Liver (tissue), 9 donors: Measurements from ENCODE around the gene CCSER2. TPM values are rescaled to one million over a fixed set of nuclear protein-coding genes. Genes with fewer than 3 reads are reported as not detected.

ENCODE experiments used
- DNase-seq: peaks from one replicate; pipeline ENCODE4 v3.0.0-alpha.2; 2017; ENCODE audit warnings: low spot score
- H3K27ac ChIP-seq, 2 donors: one replicate each; pipeline ENCODE4 v1.7.0; 2013; ENCODE audit warnings: inconsistent platforms in 2 of 2, low read length in 2 of 2, control low read depth in 1 of 2, low read depth in 1 of 2, mild to moderate bottlenecking in 1 of 2
- H3K27me3 ChIP-seq, 4 donors: one replicate each; pipeline versions ENCODE4 v1.6.1 to v1.7.0; 2013; ENCODE audit warnings: low read length in 3 of 4, inconsistent platforms in 1 of 4, mild to moderate bottlenecking in 1 of 4, moderate library complexity in 1 of 4; ENCODE audit not compliant: control insufficient read depth in 4 of 4, insufficient read depth in 4 of 4
- H3K36me3 ChIP-seq, 4 donors: one replicate each; pipeline versions ENCODE4 v1.6.1 to v1.7.0; 2013; ENCODE audit warnings: low read length in 3 of 4, mild to moderate bottlenecking in 3 of 4, low read depth in 1 of 4, moderate library complexity in 1 of 4; ENCODE audit not compliant: control insufficient read depth in 4 of 4, insufficient read depth in 3 of 4
- H3K4me1 ChIP-seq, 4 donors: one replicate each; pipeline versions ENCODE4 v1.6.1 to v1.7.0; 2013; ENCODE audit warnings: low read length in 3 of 4, mild to moderate bottlenecking in 3 of 4, moderate library complexity in 1 of 4; ENCODE audit not compliant: control insufficient read depth in 4 of 4, insufficient read depth in 4 of 4
- H3K4me3 ChIP-seq, 3 donors: one replicate each; pipeline versions ENCODE4 v1.6.1 to v1.7.0; 2013; ENCODE audit warnings: low read length in 3 of 3, control low read depth in 1 of 3, low read depth in 1 of 3, mild to moderate bottlenecking in 1 of 3
- H3K9ac ChIP-seq, 2 donors: one replicate each; pipeline ENCODE4 v1.7.0; 2013; ENCODE audit warnings: low read length in 2 of 2, mild to moderate bottlenecking in 2 of 2, moderate library complexity in 2 of 2, control low read depth in 1 of 2, low read depth in 1 of 2
- H3K9me3 ChIP-seq, 4 donors: one replicate each; pipeline versions ENCODE4 v1.6.1 to v1.7.0; 2013; ENCODE audit warnings: low read length in 3 of 4; ENCODE audit not compliant: control insufficient read depth in 4 of 4
- EGR1 ChIP-seq, 2 donors: IDR thresholded peaks; 2 replicates each; pipeline ENCODE4 v1.6.1; 2016 to 2018; ENCODE audit warnings: antibody characterized with exemption in 2 of 2, low read depth in 2 of 2
- FOXA1 ChIP-seq: IDR thresholded peaks from 2 replicates; pipeline ENCODE4 v1.6.1; 2016; ENCODE audit warnings: antibody characterized with exemption
- FOXA2 ChIP-seq: IDR thresholded peaks from 2 replicates; pipeline ENCODE4 v1.6.1; 2016; ENCODE audit warnings: antibody characterized with exemption
- GABPA ChIP-seq, 2 donors: IDR thresholded peaks in 1 of 2; conservative IDR thresholded peaks in 1 of 2; 2 replicates each; pipeline ENCODE4 v1.6.1; 2016; ENCODE audit warnings: antibody characterized with exemption in 2 of 2, mild to moderate bottlenecking in 1 of 2, moderate library complexity in 1 of 2
- HNF4A ChIP-seq, 2 donors: conservative IDR thresholded peaks; 2 replicates each; pipeline ENCODE4 v1.6.1; 2016; ENCODE audit warnings: antibody characterized with exemption in 2 of 2, mild to moderate bottlenecking in 2 of 2
- NR2F2 ChIP-seq: IDR thresholded peaks from 2 replicates; pipeline ENCODE4 v1.6.1; 2016; ENCODE audit warnings: antibody characterized with exemption
- RAD21 ChIP-seq, 2 donors: IDR thresholded peaks; 2 replicates each; pipeline ENCODE4 v1.6.1; 2016; ENCODE audit warnings: antibody characterized with exemption in 2 of 2, mild to moderate bottlenecking in 2 of 2
- RXRA ChIP-seq, 2 donors: IDR thresholded peaks; 2 replicates each; pipeline ENCODE4 v1.6.1; 2017 to 2018; ENCODE audit warnings: antibody characterized with exemption in 2 of 2, mild to moderate bottlenecking in 1 of 2
- WGBS: extraction: QIAGEN DNeasy Blood & Tissue Kit; methylation state at CpG from one replicate; pipeline ENCODE4 v1.1.7; 2013; 5-methylcytosine and 5-hydroxymethylcytosine counted together
- polyA plus RNA-seq, 2 donors: library from polyadenylated mRNA; stranded (reverse) in 1 of 2; unstranded in 1 of 2; fragments of 200-250 nt in 1 of 2; fragments of >200 nt in 1 of 2; fragmentation: Nextera tagmentation in 1 of 2; extraction: Ambion mirVana in 1 of 2; gene quantifications; one replicate each; pipeline versions ENCODE4 v1.2.1 to v1.2.3, GENCODE V29; 2013 to 2015
- total RNA-seq, 2 donors: library from RNA; depleted of rRNA; stranded (reverse); fragments of >200 nt; gene quantifications; one replicate each; pipeline ENCODE4 v1.2.3, GENCODE V29; 2014
- TF ChIP-seq, protein P1 (sequence below): fragments of 150-350 bp; IDR thresholded peaks from 2 replicates; pipeline ENCODE4 v1.5.1; 2017; ENCODE audit warnings: improper control_type of control experiment, low read depth, low read length; ENCODE audit not compliant: missing input control
- TF ChIP-seq, protein P2 (sequence below): IDR thresholded peaks from 2 replicates; pipeline ENCODE4 v1.6.1; 2016; ENCODE audit warnings: antibody characterized with exemption, mild to moderate bottlenecking
- TF ChIP-seq, protein P3 (sequence below): IDR thresholded peaks from 2 replicates; pipeline ENCODE4 v1.6.1; 2016; ENCODE audit warnings: antibody characterized with exemption
- donor health status: healthy.
- donor health status: healthy.
- donor health status: healthy.
- donor health status: healthy.
- donor health status: healthy.

The CCSER2 gene
- total and polyA plus RNA-seq, 4 donors, result 5.6 to 18.2 (median 12.1) TPM

DNA sequence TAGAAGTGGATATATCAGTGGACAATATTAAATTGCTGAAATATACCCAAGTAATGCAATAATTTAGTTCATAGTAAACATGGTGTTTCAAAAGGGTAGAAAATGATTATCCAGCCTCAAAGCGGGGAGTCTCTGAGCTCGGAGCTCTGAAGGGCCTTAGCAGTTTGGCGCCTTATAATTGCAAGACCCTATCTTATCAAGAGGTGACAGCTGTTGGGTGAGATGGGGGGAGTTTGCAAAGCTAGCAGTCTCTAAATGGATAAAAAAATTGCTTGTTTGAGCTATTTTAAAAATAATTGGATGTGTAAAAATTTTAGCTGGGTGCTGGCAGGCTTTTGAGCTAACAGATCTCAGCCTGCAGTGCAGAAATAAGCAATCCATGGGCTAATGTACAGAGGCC lies 219.2 kb downstream of the CCSER2 start:
- H3K9me3 ChIP-seq, result no peaks in the 10 kb centered on the region
- no peak overlapping the region for H3K4me3 ChIP-seq
- no peak for TF ChIP-seq RAD21 (IDR thresholded peaks at IDR 0.05)
- no peak for TF ChIP-seq RXRA (IDR thresholded peaks at IDR 0.05)
- TF ChIP-seq FOXA2, result no peak
- TF ChIP-seq FOXA1, result no peak
- no peaks in the 10 kb centered on the region for H3K36me3 ChIP-seq
- H3K9ac ChIP-seq, result no peak overlapping the region
- WGBS, result 84% methylated on average over 3 of the region's 3 CpGs
- H3K27me3 ChIP-seq, result no peaks in the 10 kb centered on the region
- no peak overlapping the region for H3K27ac ChIP-seq
- no peak for DNase-seq
- peaks cover 0 to 21% (median 15%) of the 10 kb centered on the region in 4 donors for H3K4me1 ChIP-seq

DNA sequence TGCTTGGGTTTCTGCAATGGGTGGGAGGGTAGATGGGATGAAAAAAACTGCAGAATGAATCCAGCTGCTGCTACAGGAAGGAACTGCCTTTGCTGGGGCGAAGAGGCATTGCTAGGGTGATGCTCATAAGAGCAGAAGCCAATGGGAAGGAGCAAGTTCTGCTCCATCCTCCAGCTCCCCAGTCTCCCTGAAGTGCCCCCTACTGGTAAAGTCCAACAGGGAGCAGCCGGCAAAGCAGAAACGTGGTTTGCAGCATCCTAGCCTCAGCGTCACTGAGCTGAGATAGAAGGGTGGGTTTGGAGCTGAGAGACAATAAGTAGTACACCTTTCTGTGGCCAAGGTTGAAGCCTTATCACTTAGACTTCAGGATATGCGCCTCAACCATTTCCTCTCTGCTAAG lies 220.5 kb downstream of the CCSER2 start:
- Histone ChIP-seq H3K4me3 (no peak overlapping the region), H3K36me3 (no peaks in the 10 kb centered on the region), H3K4me1 (peaks cover 0 to 21% (median 15%) of the 10 kb centered on the region in 4 donors), H3K9me3 (no peaks in the 10 kb centered on the region), H3K27ac (peak overlapping the region in 1 of 2 donors; percentile 11), H3K9ac (no peak overlapping the region), H3K27me3 (no peaks in the 10 kb centered on the region)
- TF ChIP-seq, protein P1, sequence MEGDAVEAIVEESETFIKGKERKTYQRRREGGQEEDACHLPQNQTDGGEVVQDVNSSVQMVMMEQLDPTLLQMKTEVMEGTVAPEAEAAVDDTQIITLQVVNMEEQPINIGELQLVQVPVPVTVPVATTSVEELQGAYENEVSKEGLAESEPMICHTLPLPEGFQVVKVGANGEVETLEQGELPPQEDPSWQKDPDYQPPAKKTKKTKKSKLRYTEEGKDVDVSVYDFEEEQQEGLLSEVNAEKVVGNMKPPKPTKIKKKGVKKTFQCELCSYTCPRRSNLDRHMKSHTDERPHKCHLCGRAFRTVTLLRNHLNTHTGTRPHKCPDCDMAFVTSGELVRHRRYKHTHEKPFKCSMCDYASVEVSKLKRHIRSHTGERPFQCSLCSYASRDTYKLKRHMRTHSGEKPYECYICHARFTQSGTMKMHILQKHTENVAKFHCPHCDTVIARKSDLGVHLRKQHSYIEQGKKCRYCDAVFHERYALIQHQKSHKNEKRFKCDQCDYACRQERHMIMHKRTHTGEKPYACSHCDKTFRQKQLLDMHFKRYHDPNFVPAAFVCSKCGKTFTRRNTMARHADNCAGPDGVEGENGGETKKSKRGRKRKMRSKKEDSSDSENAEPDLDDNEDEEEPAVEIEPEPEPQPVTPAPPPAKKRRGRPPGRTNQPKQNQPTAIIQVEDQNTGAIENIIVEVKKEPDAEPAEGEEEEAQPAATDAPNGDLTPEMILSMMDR, result peak; percentile 2
- TF ChIP-seq NR2F2 (no peak), HNF4A (conservative IDR thresholded peaks at IDR 0.05) (no peak)
- TF ChIP-seq, protein P2, sequence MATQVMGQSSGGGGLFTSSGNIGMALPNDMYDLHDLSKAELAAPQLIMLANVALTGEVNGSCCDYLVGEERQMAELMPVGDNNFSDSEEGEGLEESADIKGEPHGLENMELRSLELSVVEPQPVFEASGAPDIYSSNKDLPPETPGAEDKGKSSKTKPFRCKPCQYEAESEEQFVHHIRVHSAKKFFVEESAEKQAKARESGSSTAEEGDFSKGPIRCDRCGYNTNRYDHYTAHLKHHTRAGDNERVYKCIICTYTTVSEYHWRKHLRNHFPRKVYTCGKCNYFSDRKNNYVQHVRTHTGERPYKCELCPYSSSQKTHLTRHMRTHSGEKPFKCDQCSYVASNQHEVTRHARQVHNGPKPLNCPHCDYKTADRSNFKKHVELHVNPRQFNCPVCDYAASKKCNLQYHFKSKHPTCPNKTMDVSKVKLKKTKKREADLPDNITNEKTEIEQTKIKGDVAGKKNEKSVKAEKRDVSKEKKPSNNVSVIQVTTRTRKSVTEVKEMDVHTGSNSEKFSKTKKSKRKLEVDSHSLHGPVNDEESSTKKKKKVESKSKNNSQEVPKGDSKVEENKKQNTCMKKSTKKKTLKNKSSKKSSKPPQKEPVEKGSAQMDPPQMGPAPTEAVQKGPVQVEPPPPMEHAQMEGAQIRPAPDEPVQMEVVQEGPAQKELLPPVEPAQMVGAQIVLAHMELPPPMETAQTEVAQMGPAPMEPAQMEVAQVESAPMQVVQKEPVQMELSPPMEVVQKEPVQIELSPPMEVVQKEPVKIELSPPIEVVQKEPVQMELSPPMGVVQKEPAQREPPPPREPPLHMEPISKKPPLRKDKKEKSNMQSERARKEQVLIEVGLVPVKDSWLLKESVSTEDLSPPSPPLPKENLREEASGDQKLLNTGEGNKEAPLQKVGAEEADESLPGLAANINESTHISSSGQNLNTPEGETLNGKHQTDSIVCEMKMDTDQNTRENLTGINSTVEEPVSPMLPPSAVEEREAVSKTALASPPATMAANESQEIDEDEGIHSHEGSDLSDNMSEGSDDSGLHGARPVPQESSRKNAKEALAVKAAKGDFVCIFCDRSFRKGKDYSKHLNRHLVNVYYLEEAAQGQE, result no peak
- DNase-seq, result no peak
- WGBS, result 50% methylated on average over 5 of the region's 5 CpGs

DNA sequence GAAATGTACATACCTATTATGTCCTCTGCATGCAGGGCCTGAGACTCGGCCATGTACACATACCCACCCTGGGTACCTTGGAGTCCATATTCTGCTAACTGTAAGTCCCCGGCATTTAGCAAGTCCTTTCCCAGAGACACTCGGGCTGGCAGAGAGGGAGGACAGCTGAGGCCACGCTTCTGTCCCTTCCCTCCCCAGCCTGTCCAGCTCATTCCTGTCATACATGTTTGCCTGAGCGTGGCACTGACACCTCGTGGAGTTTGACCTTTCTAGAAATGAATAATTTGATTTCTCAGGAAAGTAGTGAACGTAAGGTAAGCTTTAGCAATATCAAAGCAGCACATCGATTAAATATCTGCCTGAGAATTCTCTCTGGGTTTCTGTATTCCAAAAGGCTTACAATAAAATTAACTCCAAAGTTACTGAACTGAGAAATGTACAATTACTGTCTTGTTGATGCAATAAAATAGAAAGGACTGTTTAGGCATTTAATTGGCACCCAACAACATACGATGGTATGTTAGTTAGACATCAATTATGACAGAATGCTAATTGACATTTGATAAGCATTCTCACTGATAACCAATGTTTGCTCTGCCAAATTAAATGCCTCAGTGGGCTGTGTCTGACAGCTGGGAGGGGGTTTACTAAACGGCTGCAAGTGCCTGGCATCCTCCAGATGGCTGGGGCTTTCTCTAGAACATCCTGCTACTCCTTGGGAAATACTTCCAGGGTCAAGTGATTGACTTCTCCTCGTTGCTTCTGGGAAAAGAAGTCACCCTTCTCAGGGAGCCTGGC lies 221.2 kb downstream of the CCSER2 start:
- 27% methylated on average over 11 of the region's 11 CpGs for WGBS
- H3K27me3 ChIP-seq, result no peaks in the 10 kb centered on the region
- no peaks in the 10 kb centered on the region for H3K36me3 ChIP-seq
- H3K4me1 ChIP-seq, result peaks cover 0 to 21% (median 15%) of the 10 kb centered on the region in 4 donors
- H3K9me3 ChIP-seq, result no peaks in the 10 kb centered on the region
- no peak overlapping the region for H3K4me3 ChIP-seq
- no peak for DNase-seq
- H3K9ac ChIP-seq, result no peak overlapping the region
- H3K27ac ChIP-seq, result no peak overlapping the region
- TF ChIP-seq GABPA (IDR thresholded peaks at IDR 0.05 in 1 of 2, conservative IDR thresholded peaks at IDR 0.05 in 1 of 2) (no peak), FOXA2 (no peak), RXRA (IDR thresholded peaks at IDR 0.05) (peak in 1 of 2 donors; percentile 37), HNF4A (conservative IDR thresholded peaks at IDR 0.05) (peak; percentile 27 to 51), FOXA1 (no peak), NR2F2 (no peak), EGR1 (IDR thresholded peaks at IDR 0.05; ENCODE audit: low read depth in 2 of 2) (no peak)
- TF ChIP-seq, protein P3, sequence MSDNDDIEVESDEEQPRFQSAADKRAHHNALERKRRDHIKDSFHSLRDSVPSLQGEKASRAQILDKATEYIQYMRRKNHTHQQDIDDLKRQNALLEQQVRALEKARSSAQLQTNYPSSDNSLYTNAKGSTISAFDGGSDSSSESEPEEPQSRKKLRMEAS, result peak; percentile 18
